ENCODE results near the gene SARNP. TPM values are rescaled to one million over a fixed set of nuclear protein-coding genes. Genes with fewer than 3 reads are reported as not detected.

The SARNP gene
- total RNA-seq, 1 donor from 2014 or later, result 76.6 TPM

DNA sequence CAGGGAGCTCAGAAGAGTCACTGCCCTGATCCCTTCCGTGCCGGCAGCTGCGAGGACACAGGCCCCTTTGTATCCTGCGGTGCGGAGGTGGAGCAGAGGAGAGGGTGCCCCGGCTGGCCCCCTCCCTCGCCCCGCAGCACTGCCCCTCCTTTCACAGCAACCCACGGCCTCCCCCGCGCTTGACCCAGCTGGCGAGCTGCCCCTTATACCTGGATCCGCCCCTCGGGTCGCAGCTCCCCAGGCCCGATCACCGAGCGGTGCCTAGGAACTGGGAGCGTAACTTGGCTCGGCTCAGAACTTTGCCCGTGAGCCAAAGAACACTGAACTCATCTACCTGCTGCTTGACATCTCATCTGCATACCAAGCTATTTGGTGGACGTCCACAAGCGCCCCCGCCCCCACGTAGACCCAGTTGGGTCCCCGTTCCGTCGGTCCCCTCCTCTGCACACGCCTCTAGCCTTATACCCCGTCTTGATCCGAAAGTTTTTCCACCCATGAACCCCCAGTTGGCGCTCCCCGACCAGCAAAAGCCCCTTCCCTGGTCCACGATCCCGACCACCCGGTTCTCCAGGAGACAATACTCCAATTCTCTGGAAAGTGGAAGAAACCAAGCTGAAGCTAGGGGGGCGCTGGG, 12.6 kb upstream of the SARNP start:
- peaks cover 10% of the 10 kb centered on the region for H3K36me3 Mint-ChIP-seq (ENCODE audit: low read depth, unreplicated experiment)
- no peak for TF ChIP-seq CTCF (IDR thresholded peaks at IDR 0.05; ENCODE audit: unreplicated experiment)
- peak overlapping the region; percentile 99 for H3K27ac Mint-ChIP-seq (ENCODE audit: unreplicated experiment)
- peaks cover 40% of the 10 kb centered on the region for H3K4me1 Mint-ChIP-seq (ENCODE audit: unreplicated experiment)
- H3K4me3 Mint-ChIP-seq (ENCODE audit: unreplicated experiment), result peak overlapping the region; percentile 100
- no peaks in the 10 kb centered on the region for H3K9me3 Mint-ChIP-seq (ENCODE audit: unreplicated experiment)
- peaks cover 12% of the 10 kb centered on the region for H3K27me3 Mint-ChIP-seq (ENCODE audit: unreplicated experiment)
- peak; percentile 26 for DNase-seq (ENCODE audit: low spot score)

DNA sequence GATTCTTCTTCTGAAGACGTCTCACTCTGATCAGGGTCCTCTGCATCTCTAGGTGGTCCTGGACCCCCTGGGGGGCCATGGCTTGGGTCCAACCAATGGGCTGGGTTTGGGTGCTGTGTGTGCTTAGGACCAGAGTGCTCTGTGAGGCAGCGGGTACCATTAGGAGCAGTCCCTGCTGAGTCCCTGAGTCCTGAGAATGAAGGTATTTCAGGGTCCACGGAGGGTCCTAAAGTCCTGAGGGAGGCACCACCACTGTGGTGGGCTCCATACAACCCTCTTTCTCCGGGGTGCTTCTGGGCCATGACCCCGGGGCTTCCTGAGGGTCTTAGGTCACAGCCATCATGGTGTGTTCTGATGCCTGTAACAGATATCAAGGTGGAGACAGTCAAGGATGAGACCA, 10.8 kb upstream of the SARNP start:
- no peak for DNase-seq (ENCODE audit: low spot score)
- Mint-ChIP-seq H3K9me3 (ENCODE audit: unreplicated experiment) (no peaks in the 10 kb centered on the region), H3K4me3 (ENCODE audit: unreplicated experiment) (peak overlapping the region; percentile 85), H3K27ac (ENCODE audit: unreplicated experiment) (peak overlapping the region; percentile 36), H3K36me3 (ENCODE audit: low read depth, unreplicated experiment) (peaks cover 10% of the 10 kb centered on the region), H3K4me1 (ENCODE audit: unreplicated experiment) (peaks cover 41% of the 10 kb centered on the region), H3K27me3 (ENCODE audit: unreplicated experiment) (peaks cover 12% of the 10 kb centered on the region)
- TF ChIP-seq CTCF (IDR thresholded peaks at IDR 0.05; ENCODE audit: unreplicated experiment), result no peak

DNA sequence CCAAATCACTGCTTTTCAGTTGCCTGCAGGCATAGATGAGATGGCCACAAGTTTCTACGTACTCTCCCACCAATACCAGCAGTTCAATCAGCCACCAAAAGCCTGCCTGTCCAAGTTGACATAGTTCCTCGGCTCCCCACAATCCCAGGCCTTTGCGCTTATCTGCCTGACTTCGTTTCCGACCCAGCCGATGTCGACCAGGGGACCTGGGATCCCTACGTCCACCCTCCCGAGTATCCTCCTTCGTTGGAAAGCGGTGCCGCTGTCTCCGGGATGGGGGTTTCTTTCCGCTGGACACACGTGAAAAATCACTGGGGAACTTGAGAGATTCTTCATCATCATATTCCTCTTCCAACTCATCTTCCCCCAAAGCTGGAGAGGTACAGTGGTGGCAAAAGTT, 10.3 kb upstream of the SARNP start:
- peak overlapping the region; percentile 85 for H3K4me3 Mint-ChIP-seq (ENCODE audit: unreplicated experiment)
- TF ChIP-seq CTCF (IDR thresholded peaks at IDR 0.05; ENCODE audit: unreplicated experiment), result no peak
- H3K27ac Mint-ChIP-seq (ENCODE audit: unreplicated experiment), result peak overlapping the region; percentile 34
- no peak for DNase-seq (ENCODE audit: low spot score)
- no peaks in the 10 kb centered on the region for H3K9me3 Mint-ChIP-seq (ENCODE audit: unreplicated experiment)
- peaks cover 12% of the 10 kb centered on the region for H3K27me3 Mint-ChIP-seq (ENCODE audit: unreplicated experiment)
- H3K4me1 Mint-ChIP-seq (ENCODE audit: unreplicated experiment), result peaks cover 40% of the 10 kb centered on the region
- H3K36me3 Mint-ChIP-seq (ENCODE audit: low read depth, unreplicated experiment), result peaks cover 15% of the 10 kb centered on the region

GRCh38 chr12:55824726-55825125, 7.2 kb upstream of the SARNP start:
- no peak for TF ChIP-seq CTCF (IDR thresholded peaks at IDR 0.05; ENCODE audit: unreplicated experiment)
- H3K27me3 Mint-ChIP-seq (ENCODE audit: unreplicated experiment), result no peaks in the 10 kb centered on the region
- no peak for DNase-seq (ENCODE audit: low spot score)
- peaks cover 23% of the 10 kb centered on the region for H3K4me1 Mint-ChIP-seq (ENCODE audit: unreplicated experiment)
- no peak overlapping the region for H3K4me3 Mint-ChIP-seq (ENCODE audit: unreplicated experiment)
- no peak overlapping the region for H3K27ac Mint-ChIP-seq (ENCODE audit: unreplicated experiment)
- H3K9me3 Mint-ChIP-seq (ENCODE audit: unreplicated experiment), result no peaks in the 10 kb centered on the region
- peaks cover 21% of the 10 kb centered on the region for H3K36me3 Mint-ChIP-seq (ENCODE audit: low read depth, unreplicated experiment)

- Mint-ChIP-seq H3K4me3 (ENCODE audit: unreplicated experiment) (peak overlapping the region; percentile 82), H3K9me3 (ENCODE audit: unreplicated experiment) (no peaks in the 10 kb centered on the region), H3K27ac (ENCODE audit: unreplicated experiment) (no peak overlapping the region), H3K36me3 (ENCODE audit: low read depth, unreplicated experiment) (peaks cover 21% of the 10 kb centered on the region), H3K27me3 (ENCODE audit: unreplicated experiment) (no peaks in the 10 kb centered on the region), H3K4me1 (ENCODE audit: unreplicated experiment) (peaks cover 22% of the 10 kb centered on the region)
- no peak for DNase-seq (ENCODE audit: low spot score)
- no peak for TF ChIP-seq CTCF (IDR thresholded peaks at IDR 0.05; ENCODE audit: unreplicated experiment)
Observed at GRCh38 chr12:55823419-55823818, 5.9 kb upstream of the SARNP start.

All from endothelial cell (in vitro differentiated cells).